ENCODE measurements around the gene SLC22A23.

SLC22A23 gene

DNA sequence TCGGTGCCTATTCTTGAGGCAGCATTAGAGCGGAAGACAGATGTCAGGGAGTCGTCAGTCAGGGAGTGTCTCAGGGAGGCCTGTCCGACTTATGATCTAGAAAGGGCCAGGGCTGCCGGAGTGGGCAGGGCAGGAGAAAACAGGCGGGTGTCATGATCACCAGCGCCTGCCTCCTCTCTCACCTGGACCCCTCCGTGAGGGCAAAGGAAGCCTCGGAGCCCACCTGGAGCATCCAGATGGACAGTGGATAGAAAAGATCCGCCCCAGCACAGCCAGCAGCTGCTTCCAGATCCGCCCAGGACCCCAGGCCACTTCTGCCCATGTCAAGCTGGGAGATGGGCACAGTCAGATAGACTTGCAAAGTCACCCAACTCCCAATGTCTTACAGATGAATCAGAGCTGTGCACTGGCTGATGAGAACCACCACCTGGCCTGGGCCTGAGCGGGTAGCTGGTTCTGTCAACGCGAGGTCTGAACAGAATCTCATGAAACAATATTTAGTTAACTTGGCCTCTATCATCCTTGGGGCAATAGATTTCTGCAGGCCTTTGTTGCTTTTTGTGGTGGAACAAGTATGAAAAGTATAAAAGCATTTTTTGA lies 175.9 kb downstream of the SLC22A23 start:
- no peak for DNase-seq

DNA sequence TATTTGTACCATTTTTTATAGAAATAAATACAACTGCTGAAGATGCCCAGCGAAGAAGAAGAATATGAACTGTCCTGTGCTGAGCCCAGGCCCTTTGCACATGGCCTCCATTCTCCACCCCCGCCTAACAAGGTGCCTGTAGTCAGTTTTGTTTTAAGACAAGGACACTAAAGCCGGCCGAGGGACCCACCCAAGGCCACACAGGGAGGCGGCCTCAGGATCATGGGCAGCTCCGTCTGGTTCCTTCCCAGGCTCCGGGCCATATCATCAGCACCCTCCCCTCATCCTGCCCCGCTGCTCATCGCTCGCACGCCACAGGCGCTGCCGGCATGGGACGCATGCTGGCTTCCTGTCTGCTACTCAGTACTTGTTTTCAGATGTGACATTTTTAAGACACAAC lies 176.8 kb downstream of the SLC22A23 start:
- DNase-seq, result no peak

DNA sequence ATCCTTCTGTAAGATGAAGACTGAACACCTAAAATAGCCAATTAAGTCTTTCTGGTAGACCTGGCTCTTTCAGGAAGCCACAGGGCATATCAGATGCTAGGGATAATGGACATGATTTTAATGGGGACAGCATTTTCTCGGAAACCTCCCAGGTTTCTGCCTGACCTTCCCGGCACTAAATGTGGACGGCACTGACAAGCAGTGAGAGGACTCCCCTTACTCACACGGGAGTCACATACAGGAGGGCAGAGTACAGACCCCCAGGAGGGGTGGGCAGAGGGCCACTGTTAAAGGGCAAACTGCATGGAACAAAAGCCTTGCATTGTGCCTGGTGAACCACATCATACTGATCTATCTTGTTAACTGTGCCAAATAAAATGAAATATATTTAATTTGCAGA lies 178.2 kb downstream of the SLC22A23 start:
- DNase-seq, result no peak

GRCh38 chr6:3277851-3278416 lies 178.9 kb downstream of the SLC22A23 start:
- DNase-seq, result no peak

DNA sequence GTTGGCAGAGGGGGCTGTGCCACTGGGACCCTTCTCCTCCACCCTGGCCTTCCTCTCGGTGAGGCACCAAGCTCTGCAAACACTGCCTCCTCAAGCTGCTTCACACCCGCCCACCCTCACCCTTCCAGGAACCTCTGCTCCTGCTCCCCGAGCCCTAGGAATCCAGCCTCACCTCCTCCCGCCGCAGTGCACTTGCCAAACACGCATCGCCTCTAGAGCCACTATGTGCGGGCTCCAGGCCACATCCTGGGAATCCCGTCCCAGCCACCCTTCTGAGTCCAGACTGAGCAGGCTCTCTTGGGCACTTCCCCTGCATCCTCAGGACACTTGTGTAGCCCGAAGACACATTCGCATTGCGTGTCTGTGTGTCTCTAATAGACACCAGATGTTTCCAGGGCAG lies 179.6 kb downstream of the SLC22A23 start:
- no peak for DNase-seq

GRCh38 chr6:3276174-3277167 lies 180.4 kb downstream of the SLC22A23 start:
- DNase-seq, result no peak

DNA sequence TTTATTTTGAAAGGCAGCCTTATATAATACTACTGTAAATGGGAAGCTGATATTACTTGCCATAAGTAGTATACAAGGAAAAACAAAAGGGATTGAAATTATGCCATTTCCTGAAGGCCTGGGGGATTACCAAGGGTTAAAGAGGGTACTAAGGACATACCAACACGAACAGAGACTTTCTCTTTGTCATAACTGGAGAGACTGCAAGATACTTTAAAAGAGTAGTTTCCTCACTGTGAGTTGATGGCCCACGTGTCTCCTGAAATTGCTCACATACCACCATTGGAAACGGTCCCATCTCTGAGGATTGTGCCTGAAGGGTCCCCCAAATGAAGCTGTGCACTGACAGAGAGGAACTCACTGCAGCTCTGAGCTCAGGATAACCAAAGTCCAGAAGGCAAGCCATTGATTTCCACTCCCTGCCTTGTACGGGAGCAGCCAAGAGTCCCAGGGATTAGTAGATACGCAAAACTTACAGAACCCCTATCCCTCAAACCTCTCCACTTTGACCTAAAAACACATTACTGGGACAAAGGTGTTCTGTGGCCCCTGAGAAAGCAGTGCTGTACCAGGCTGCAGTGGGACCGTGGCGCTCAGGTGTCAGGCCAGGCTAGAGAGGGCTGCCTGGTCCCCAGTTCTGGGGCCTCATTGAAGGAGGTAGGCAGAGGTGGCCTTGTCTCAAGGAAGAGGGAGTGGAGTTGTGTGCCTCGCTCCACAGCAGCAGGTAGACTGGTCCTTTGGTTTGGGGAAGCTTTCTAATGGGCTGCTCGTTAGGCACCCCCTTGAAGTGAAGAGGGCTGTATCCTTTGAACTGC lies 182.9 kb downstream of the SLC22A23 start:
- no peak for DNase-seq

- no peak for DNase-seq
Measured at GRCh38 chr6:3272911-3273547, 183.8 kb downstream of the SLC22A23 start.

- DNase-seq, result no peak
Measured at GRCh38 chr6:3271756-3272155, 185.1 kb downstream of the SLC22A23 start.

DNA sequence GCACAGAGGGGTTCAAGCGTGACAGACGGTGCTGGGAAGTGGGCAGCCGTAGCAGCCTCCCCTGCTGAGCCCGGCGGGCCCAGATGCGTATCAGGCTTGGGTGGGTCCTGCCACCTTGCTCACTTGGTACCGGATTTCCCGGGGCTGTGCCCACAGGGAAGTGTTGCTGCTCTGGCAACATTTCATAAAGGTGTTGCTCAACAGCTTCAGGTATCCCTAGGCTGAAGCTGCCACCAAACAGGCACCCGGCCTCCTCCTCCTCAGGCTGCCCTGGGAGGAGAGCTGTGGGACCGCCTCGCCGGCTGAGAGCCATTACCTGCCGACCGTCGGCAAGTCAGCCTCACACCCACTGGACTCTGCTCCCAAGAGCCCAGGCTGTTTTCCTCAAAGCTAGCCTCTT lies 186.6 kb downstream of the SLC22A23 start:
- DNase-seq, result no peak

DNA sequence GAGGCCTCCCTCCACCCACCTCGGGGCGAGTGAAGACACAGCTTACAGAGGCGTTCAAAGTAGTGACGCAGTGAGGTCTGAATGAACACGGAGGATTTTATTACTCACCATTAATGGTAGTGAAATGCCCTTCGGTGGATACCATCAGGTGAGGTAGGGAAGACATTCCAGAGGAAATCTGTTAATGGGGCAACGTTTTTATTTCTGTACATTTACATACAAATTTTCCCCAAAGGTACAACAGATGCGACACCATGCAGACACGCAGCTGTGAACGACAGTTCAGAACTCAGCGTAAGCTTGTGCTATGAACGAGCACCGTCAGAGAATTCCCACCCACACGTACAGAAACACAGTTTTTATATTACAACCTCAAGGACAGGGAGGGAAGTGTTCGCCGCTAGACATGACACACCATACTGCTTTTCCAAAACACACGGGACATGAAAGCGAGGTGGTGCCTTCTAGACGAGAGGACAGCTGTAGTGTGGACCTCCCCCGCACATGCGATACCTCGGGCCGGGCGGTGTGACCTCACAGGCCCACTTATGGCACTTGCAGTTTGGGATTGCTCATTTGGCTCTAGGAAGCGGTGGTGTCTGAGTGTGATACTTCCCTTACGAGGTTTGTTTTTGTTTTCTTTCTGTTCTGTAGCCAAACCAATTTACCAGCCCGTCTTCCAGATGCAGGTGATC lies 187.4 kb downstream of the SLC22A23 start:
- DNase-seq, result no peak

GRCh38 chr6:3268680-3269079 lies 188.2 kb downstream of the SLC22A23 start:
- DNase-seq, result no peak

DNA sequence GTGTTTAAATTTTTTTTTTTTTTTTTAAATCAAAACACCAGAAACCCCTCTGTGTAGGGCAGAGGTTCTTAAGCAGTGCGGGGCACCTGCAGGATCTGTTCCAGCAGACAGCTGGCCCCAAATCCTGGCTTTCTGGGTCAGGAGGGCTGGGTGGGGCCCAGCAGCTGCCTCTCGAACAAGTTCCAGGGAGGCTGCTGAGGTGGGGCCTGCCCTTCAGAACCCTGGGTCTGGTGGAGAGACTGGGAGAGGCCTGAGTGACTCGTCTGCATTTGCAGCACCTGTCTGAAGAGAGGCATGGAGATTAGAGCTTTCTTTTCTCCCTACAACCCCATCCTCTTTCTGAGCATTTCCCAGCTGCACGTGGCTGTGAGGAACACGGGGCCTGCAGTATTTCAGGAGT lies 189.7 kb downstream of the SLC22A23 start:
- no peak for DNase-seq

DNA sequence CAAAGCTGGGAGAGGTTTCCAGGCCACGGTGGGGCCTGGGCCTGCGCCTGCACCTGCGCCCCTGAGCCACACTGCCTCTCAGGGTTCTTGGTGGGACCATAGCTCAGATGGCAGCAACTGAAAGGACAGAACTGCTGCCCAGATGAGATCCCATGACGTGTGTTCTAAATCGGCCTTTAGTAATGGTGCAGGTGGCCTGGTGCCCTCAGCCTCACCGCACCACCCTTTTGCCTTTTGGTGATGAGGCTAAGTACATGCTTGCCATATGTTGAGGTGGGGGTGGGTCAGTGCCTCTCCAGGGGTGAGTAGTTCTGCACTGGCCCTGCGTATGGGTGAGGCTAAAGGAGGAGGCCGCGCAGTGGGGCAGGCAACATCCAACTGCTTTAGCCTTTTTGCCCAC lies 190.7 kb downstream of the SLC22A23 start:
- DNase-seq, result no peak

DNA sequence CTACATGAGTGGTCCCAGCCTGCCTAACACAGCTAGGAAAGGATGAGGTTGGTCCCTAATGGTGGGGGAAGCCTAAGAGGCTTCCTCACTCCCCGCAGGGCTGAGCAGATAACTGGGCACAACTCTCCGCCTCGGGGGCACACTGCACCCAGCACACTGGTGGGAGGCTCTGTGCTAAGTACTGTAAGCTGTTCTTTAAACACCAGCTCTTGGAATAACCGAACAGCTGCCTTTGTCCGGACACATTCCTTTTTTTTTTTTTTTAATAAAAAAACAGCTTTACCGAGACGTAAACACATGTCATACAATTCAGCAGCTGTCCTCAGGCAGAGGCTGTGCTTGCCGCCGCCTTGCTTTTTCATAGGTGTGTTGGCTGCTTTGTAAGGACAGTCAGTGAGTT lies 191.2 kb downstream of the SLC22A23 start:
- DNase-seq, result no peak

DNA sequence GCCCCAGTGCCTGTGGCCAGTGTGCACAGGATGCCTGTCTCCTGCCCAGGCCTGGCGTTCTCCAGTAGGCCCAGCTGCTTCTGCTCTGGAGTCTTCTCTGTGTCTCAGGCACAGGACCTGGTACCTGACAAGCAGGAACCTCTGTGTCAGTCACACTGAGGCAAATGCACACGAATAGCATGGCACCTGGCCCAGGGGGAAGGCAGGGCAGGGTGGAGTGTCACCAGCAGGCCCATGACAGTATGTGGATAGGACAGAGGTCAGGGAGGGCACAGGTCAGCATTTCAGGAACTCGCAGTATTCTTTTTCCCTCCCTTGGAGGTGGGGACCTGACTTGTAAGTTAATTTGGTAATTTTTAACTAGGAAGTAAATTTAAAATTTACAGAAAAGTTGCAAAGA lies 192.5 kb downstream of the SLC22A23 start:
- no peak for DNase-seq

- no peak for DNase-seq
Measured at GRCh38 chr6:3263096-3263495, 193.8 kb downstream of the SLC22A23 start.

- DNase-seq, result no peak
Measured at GRCh38 chr6:3261921-3262320, 194.9 kb downstream of the SLC22A23 start.

- no peak for DNase-seq
Measured at GRCh38 chr6:3261518-3261820, 195.4 kb downstream of the SLC22A23 start.

DNA sequence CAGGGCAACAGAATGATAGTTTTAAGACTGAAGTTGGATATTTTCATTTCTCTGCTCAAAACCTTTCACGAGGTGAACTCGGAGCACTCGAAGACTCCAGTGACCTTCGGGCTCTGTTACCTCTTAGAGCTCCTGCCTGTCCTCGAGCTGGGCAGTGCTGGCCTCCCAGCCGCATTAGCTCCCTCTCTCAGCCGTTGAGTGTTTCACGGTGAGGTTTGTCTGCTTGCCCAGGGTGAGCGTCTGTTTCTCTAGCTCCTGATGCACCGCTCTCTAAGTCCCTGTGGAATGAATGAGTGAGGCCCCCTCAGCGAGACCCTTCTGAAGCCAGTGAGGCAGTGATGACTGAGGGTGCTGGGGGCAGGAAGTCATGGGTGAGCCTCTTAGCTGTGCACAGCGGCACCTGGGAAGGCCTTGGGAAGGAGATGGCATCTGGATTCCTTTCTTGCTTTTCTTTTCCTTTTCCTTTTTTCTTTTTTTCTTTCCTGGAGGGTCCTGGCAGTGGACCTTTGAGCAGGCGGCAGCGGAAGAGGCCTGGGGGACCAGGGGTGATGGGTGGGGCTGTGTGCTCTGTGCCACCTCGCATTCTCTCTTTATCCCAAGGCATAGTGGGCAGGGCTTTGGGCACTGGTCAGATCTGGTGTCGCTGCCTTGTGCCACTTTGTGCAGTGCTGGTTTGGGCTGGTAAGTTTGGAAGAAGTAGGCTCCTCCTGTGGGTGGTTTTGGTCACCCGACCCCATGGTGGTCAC lies 195.9 kb downstream of the SLC22A23 start:
- no peak for DNase-seq

GRCh38 chr6:3260296-3260695 lies 196.6 kb downstream of the SLC22A23 start:
- no peak for DNase-seq
